Stomach (tissue), 9 donors: Measurements from ENCODE around the gene RSPH9. TPM values are rescaled to one million over a fixed set of nuclear protein-coding genes. Genes with fewer than 3 reads are reported as not detected.

Experiments
- DNase-seq, 2 donors: peaks; one replicate each; pipeline versions ENCODE4 v3.0.0 to v3.0.0-alpha.2; 2013 to 2019
- H3K27ac ChIP-seq, 5 donors: fragments of 200-600 bp in 4 of 5; sonication (generic) in 4 of 5; one replicate each; pipeline ENCODE4 v1.5.1; 2013 to 2019; ENCODE audit warnings: mild to moderate bottlenecking in 1 of 5, moderate library complexity in 1 of 5
- H3K27me3 ChIP-seq, 3 donors: fragments of 200-600 bp; sonication (generic); one replicate each; pipeline ENCODE4 v1.5.1; 2017 to 2019; ENCODE audit warnings: mixed run types in 1 of 3
- H3K36me3 ChIP-seq, 4 donors: fragments of 200-600 bp; sonication (generic); 1 replicate in 3 of 4; 2 replicates in 1 of 4; pipeline ENCODE4 v1.5.1; 2016 to 2019
- H3K4me1 ChIP-seq, 4 donors: fragments of 200-600 bp; sonication (generic); one replicate each; pipeline ENCODE4 v1.5.1; 2016 to 2019
- H3K4me3 ChIP-seq, 4 donors: fragments of 200-600 bp; sonication (generic) in 3 of 4; one replicate each; pipeline ENCODE4 v1.5.1; 2016 to 2019; ENCODE audit warnings: mild to moderate bottlenecking in 1 of 4
- H3K9me3 ChIP-seq, 4 donors: fragments of 200-600 bp; sonication (generic); one replicate each; pipeline ENCODE4 v1.5.1; 2016 to 2019
- EP300 ChIP-seq: sonication (generic); formaldehyde crosslinking; IDR thresholded peaks from one replicate; pipeline ENCODE4 v1.6.1; 2017; ENCODE audit warnings: antibody characterized with exemption
- POLR2A ChIP-seq, 4 donors: fragments of 450-650 bp; IDR thresholded peaks; one replicate each; pipeline ENCODE4 v1.6.1; 2016; ENCODE audit warnings: antibody characterized with exemption in 4 of 4, control low read depth in 2 of 4, mild to moderate bottlenecking in 1 of 4, moderate library complexity in 1 of 4
- POLR2AphosphoS5 ChIP-seq, 3 donors: sonication (generic); formaldehyde crosslinking; IDR thresholded peaks; one replicate each; pipeline ENCODE4 v1.6.1; 2016; ENCODE audit warnings: antibody characterized with exemption in 3 of 3
- WGBS, 5 donors: extraction: QIAGEN DNeasy Blood & Tissue Kit in 3 of 5; methylation state at CpG; one replicate each; pipeline versions ENCODE4 v1.1.5 to v1.1.7; 2013 to 2018; 5-methylcytosine and 5-hydroxymethylcytosine counted together
- intact Hi-C: fragments of 100-400 bp; cut with DNase I; formaldehyde crosslinking; loops from one replicate; pipeline ENCODE4 v1.15.1; 2023; ENCODE audit warnings: low total_unique reads
- polyA plus RNA-seq, 3 donors: library from polyadenylated mRNA; stranded (reverse); fragments of 200-250 nt; gene quantifications; one replicate each; pipeline ENCODE4 v1.2.3, GENCODE V29; 2013
- total RNA-seq, 5 donors: library from RNA; depleted of rRNA; stranded (reverse); fragments of >200 nt; gene quantifications; one replicate each; pipeline versions ENCODE4 v1.1.0 to v1.2.3, GENCODE V29; 2014 to 2016
- TF ChIP-seq, protein P1 (sequence below), 7 experiments: fragments of 450-650 bp in 4 of 7; fragments of 200-600 bp in 3 of 7; sonication (generic) in 3 of 7; IDR thresholded peaks; one replicate each; pipeline ENCODE4 v1.5.1; 2016 to 2019; ENCODE audit warnings: antibody characterized with exemption in 7 of 7, control low read depth in 2 of 7, mild to moderate bottlenecking in 1 of 7
- donor health status: healthy with polysubstance abuse.
- donor health status: Bipolar disorder and iron deficiency.
- donor health status: healthy.

The RSPH9 gene
- total and polyA plus RNA-seq, 8 donors: 0.18 to 0.92 (median 0.42) TPM; not detected in 4

DNA sequence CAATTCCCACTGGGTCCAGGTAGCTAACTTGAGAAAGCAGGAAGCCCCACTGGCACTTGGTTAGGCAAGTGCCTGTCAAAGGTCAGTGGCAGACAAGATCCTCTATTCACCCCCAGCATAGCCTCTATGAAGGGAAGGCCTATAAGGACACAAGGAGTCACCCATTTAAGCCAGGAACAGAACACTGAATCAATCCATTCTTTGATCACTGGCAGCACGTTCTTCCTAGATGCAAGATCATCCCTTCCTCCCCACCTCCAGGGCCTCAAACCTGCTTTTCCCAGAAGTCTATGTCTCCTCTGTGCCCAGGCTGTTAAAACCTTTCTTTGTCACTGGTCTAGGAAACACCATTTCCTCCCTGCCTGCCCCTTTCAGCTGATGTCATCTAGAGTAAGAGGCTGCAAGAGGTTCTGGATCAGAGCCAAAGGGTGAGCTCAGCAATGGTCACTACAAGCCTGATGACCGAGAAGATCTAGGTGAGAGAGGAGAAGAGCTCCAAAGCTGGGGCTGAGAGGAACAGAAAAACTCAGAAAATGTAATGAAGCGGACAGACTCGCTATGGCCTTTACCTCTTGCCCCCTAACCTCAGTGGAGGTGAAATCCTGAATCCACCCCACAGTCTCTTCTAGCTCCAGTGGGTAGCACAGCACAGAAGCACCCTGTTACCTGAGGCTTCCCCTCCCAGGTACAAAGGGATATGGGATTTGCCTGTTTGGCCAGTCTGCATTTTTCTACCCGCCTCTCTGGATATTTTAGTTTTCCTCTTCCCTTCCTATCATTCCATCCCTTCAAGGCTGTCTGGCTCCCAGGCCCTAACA is 17.6 kb upstream of the RSPH9 start:
- Histone ChIP-seq H3K36me3 (peaks cover 37 to 45% (median 41%) of the 10 kb centered on the region in 4 donors), H3K9me3 (no peaks in the 10 kb centered on the region), H3K27ac (peak overlapping the region; percentile 68 to 99 (median 98)), H3K4me3 (peak overlapping the region in 2 of 4 donors; percentile 10 to 81), H3K4me1 (peaks cover 22 to 45% (median 33%) of the 10 kb centered on the region in 4 donors), H3K27me3 (no peaks in the 10 kb centered on the region)
- DNase-seq: peak; percentile 79 to 93
- TF ChIP-seq POLR2A (IDR thresholded peaks at IDR 0.05) (no peak), POLR2AphosphoS5 (IDR thresholded peaks at IDR 0.05) (peak in 2 of 3 donors; percentile 48 to 51), EP300 (no peak)
- 60 to 68% (median 64%) methylated on average over 5 of the region's 5 CpGs for WGBS, 5 donors
- intact Hi-C loops: no loop called here

DNA sequence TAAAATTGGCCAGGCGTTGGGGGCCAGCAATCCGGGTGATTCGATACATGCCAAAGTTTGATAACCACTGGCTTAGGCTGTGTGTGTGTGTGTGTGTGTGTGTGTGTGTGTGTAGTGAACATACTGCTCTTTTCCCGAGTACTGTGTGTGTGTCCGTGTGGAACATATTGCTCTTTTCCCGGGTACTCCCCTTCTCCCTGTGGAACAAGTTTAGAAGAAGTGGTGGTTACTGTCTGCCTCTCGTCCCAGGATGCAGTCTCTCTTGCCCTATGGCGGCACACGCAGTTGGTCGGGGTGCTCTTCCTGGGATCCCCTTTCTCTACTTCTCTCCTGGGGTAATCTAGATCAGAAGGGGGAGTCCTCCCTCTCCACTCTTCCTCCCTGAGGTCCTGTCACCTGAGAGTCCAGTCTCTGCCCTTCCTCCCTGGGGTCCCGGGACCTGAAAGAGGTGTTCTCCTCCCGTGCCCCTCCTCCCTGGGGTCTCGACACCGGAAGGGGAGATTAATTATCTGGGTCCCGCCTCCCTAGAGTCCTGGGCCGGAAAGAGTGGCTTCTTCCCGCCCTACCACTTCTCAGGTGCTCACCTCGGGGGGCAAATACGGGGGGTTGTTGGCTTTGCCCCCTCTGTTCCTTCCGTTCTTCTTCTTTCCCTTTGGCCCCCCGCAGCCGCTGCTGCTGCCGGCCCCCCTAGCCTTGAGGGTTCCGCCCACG is 16.3 kb upstream of the RSPH9 start:
- Histone ChIP-seq H3K36me3 (peaks cover 24 to 32% (median 28%) of the 10 kb centered on the region in 4 donors), H3K27me3 (no peaks in the 10 kb centered on the region), H3K4me3 (peak overlapping the region; percentile 60 to 96 (median 83)), H3K27ac (peak overlapping the region; percentile 93 to 99 (median 98)), H3K4me1 (peaks cover 22 to 45% (median 33%) of the 10 kb centered on the region in 4 donors), H3K9me3 (no peaks in the 10 kb centered on the region)
- intact Hi-C loops: no loop called here
- peak; percentile 51 to 84 for DNase-seq
- WGBS, 5 donors: 0 to 2% (median 1%) methylated on average over 15 to 25 of the region's 25 CpGs
- TF ChIP-seq POLR2A (IDR thresholded peaks at IDR 0.05) (no peak), POLR2AphosphoS5 (IDR thresholded peaks at IDR 0.05) (no peak), EP300 (no peak)
- TF ChIP-seq, protein P1, sequence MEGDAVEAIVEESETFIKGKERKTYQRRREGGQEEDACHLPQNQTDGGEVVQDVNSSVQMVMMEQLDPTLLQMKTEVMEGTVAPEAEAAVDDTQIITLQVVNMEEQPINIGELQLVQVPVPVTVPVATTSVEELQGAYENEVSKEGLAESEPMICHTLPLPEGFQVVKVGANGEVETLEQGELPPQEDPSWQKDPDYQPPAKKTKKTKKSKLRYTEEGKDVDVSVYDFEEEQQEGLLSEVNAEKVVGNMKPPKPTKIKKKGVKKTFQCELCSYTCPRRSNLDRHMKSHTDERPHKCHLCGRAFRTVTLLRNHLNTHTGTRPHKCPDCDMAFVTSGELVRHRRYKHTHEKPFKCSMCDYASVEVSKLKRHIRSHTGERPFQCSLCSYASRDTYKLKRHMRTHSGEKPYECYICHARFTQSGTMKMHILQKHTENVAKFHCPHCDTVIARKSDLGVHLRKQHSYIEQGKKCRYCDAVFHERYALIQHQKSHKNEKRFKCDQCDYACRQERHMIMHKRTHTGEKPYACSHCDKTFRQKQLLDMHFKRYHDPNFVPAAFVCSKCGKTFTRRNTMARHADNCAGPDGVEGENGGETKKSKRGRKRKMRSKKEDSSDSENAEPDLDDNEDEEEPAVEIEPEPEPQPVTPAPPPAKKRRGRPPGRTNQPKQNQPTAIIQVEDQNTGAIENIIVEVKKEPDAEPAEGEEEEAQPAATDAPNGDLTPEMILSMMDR (IDR thresholded peaks at IDR 0.05): no peak

DNA sequence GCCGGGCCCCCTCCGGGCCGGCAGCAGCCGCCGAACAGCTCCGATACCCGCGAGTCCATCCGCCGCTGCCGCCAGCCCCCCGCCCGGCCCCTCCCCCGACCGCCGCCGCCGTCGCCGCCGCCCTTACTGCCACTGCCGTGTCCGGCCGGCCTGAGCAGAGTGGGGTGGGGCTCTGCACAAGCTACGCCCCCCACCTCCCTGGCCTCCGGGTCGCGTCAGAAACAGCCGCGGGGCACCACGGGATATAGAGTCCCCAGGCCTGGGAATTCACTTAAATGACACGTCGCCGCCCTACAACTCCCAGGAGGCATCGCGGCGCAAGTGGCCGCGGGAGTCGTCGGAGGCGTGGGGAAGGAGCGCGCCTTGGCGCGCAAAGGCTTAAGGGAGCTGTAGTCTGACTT is 15.7 kb upstream of the RSPH9 start, which contains the start of gene GTPBP2:
GTPBP2 (minus strand) TSS at position 161 of the 401 bp plus-strand sequence; CDS start at position 59, 102 bp downstream.
- peak; percentile 99 to 100 for DNase-seq
- H3K4me3 ChIP-seq: peak within 1 kb of the TSS; percentile 60 to 96 (median 83)
- TF ChIP-seq EP300: no peak
- TF ChIP-seq POLR2AphosphoS5 (IDR thresholded peaks at IDR 0.05): peak; percentile 85 to 93 (median 87)
- H3K9me3 ChIP-seq: no peaks in the 10 kb centered on the region
- H3K4me1 ChIP-seq: peaks cover 22 to 45% (median 33%) of the 10 kb centered on the region in 4 donors
- WGBS, 5 donors: 0 to 2% (median 0%) methylated on average over 13 to 46 of the region's 46 CpGs
- no peaks in the 10 kb centered on the region for H3K27me3 ChIP-seq
- intact Hi-C loops: no loop called here
- peak within 1 kb of the TSS; percentile 96 to 99 (median 98) for H3K27ac ChIP-seq
- peaks cover 19 to 26% (median 22%) of the 10 kb centered on the region in 4 donors for H3K36me3 ChIP-seq

DNA sequence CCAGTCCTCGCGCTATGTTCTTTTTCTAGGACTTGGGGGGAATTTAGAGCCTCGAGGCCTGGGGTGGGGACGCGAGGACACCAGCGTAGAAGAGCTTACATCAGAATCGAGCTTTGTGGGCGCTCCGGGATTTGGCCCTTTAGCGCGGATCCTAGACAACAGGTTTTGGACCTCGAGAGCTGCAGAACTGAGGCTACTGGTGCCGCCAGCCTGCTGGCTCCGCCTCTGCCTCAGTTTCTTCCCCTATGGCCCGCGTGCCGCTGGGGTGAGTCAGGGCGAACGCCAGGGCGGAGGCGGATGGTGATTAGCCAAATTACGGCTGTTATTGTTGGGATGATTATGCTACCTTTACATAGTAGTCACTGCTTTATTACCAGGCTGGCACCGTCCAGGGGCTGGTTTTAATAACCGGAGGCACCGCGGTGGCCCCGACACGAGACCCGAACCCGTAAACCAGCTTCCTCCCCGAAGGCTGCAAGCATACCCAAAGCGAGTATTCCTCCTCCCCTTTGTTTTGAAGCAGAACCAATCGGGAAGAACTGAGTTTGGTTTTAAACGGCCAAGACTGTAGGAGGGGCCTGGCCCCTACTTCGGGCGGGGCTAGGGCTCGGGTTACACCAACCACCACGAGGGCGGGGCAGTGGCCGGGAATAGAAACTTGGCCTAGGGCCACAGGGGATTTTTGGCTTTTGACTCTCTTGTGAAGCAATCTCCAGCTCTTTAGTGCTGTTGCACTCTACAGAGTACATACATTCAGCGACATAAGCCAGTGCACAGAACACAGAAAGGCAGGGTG is 15.1 kb upstream of the RSPH9 start:
- Histone ChIP-seq H3K4me1 (peaks cover 22 to 44% (median 34%) of the 10 kb centered on the region in 4 donors), H3K27ac (peak overlapping the region; percentile 96 to 99 (median 98)), H3K27me3 (no peaks in the 10 kb centered on the region), H3K36me3 (peaks cover 13 to 20% (median 16%) of the 10 kb centered on the region in 4 donors), H3K9me3 (no peaks in the 10 kb centered on the region), H3K4me3 (peak overlapping the region; percentile 60 to 96 (median 83))
- TF ChIP-seq POLR2A (IDR thresholded peaks at IDR 0.05) (peak in 1 of 4 donors; percentile 49), POLR2AphosphoS5 (IDR thresholded peaks at IDR 0.05) (peak; percentile 92 to 96 (median 94)), EP300 (no peak)
- TF ChIP-seq, protein P1 (IDR thresholded peaks at IDR 0.05): no peak
- WGBS, 5 donors: 0 to 2% (median 0%) methylated on average over 31 to 41 of the region's 41 CpGs
- intact Hi-C loops: no loop called here
- DNase-seq: peak; percentile 97 to 99
